Measurements from ENCODE around the gene SF3A2.
"Not testable (repeated sequence)": the region's sequence is repeated elsewhere in the genome, so short reads cannot be mapped to it uniquely, and the experiment has no call there.

SF3A2 gene

GRCh38 chr19:2274931-2275535, 38.4 kb downstream of the SF3A2 start:
- DNase-seq (ENCODE audit: low read depth): no peak

GRCh38 chr19:2275588-2276428, 39.2 kb downstream of the SF3A2 start:
- no peak for DNase-seq (ENCODE audit: low read depth)

GRCh38 chr19:2276429-2276986, 39.9 kb downstream of the SF3A2 start:
- no peak for DNase-seq (ENCODE audit: low read depth)

- DNase-seq (ENCODE audit: low read depth): no peak
Measured at GRCh38 chr19:2277138-2277537, 40.5 kb downstream of the SF3A2 start.

- DNase-seq (ENCODE audit: low read depth): no peak
Measured at GRCh38 chr19:2278459-2279158, 42.0 kb downstream of the SF3A2 start.

GRCh38 chr19:2280633-2281264, 44.1 kb downstream of the SF3A2 start:
- no peak for DNase-seq (ENCODE audit: low read depth)

GRCh38 chr19:2281265-2282061, 44.8 kb downstream of the SF3A2 start:
- not testable (repeated sequence) for DNase-seq (ENCODE audit: low read depth)

- DNase-seq (ENCODE audit: low read depth): no peak
Measured at GRCh38 chr19:2282062-2282861, 45.6 kb downstream of the SF3A2 start, which contains the start of gene PEAK3. Gene PEAK3 (minus strand): TSS chr19:2282175. CDS start chr19:2280931, 1,244 bp downstream.

GRCh38 chr19:2282862-2283237, 46.2 kb downstream of the SF3A2 start:
- DNase-seq (ENCODE audit: low read depth): no peak

GRCh38 chr19:2283835-2284507, 47.3 kb downstream of the SF3A2 start:
- DNase-seq (ENCODE audit: low read depth): no peak

- no peak for DNase-seq (ENCODE audit: low read depth)
Measured at GRCh38 chr19:2286402-2287140, 49.9 kb downstream of the SF3A2 start.

- no peak for DNase-seq (ENCODE audit: low read depth)
Measured at GRCh38 chr19:2287585-2288337, 51.1 kb downstream of the SF3A2 start.

GRCh38 chr19:2288338-2288817, 51.8 kb downstream of the SF3A2 start:
- DNase-seq (ENCODE audit: low read depth): no peak

- no peak for DNase-seq (ENCODE audit: low read depth)
Measured at GRCh38 chr19:2288818-2289713, 52.4 kb downstream of the SF3A2 start.

GRCh38 chr19:2289714-2290435, 53.3 kb downstream of the SF3A2 start:
- no peak for DNase-seq (ENCODE audit: low read depth)

- DNase-seq (ENCODE audit: low read depth): no peak
Measured at GRCh38 chr19:2290441-2291184, 54.0 kb downstream of the SF3A2 start.
